GM21737 (cell line): ENCODE results near the gene PDS5A.
"Not testable (repeated sequence)": the region's sequence is repeated elsewhere in the genome, so short reads cannot be mapped to it uniquely, and the experiment has no call there.

ENCODE experiments used
- ATAC-seq: cut with Tn5 transposase; IDR thresholded peaks from one replicate; pipeline ENCODE4 v1.9.1; 2021; ENCODE audit warnings: mild to moderate bottlenecking, moderate library complexity; ENCODE audit not compliant: unreplicated experiment

Gene PDS5A

GRCh38 chr4:39840516-39840915, 137.2 kb downstream of the PDS5A start:
- not testable (repeated sequence) for ATAC-seq

GRCh38 chr4:39840027-39840426, 137.7 kb downstream of the PDS5A start:
- no peak for ATAC-seq

DNA sequence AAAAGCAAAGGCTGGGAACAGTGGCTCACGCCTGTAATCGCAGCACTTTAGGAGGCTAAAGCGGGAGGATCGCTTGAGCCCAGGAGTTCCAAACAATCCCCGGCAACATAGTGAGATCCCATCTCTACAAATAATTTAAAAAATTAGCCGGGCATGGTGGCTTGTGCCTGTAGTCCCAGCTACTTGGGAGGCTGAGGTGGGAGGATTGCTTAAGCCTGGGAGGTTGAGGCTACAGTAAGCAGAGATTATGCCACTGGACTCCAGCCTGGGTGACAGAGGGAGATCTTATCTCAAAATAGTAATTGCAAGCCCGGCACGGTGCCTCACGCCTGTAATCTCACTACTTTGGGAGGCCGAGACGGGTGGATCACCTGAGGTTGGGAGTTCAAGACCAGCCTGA, 139.3 kb downstream of the PDS5A start:
- ATAC-seq = not testable (repeated sequence)

GRCh38 chr4:39834269-39834668, 143.4 kb downstream of the PDS5A start:
- ATAC-seq = no peak

- no peak for ATAC-seq
Measured at GRCh38 chr4:39825741-39826231, 151.9 kb downstream of the PDS5A start.

DNA sequence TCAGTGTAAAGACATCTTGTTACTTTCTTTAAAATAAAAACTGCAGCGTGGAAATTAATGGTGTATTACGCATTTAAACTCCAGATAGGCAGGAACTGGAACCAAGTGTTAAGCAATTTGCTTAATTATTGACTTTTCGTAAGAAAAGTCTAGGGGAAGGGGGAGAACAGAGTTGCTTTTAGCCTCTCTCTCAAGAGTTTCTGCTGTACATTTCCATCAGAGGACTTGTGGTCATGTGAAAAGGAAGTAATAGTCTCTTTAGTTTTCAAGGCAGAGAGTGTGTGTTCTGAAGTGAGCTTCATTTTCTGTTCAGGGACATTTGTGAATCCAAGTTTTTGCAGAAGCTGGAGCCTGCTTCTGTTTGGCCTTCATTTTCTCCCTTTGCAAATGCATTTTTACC, 152.6 kb downstream of the PDS5A start:
- no peak for ATAC-seq

DNA sequence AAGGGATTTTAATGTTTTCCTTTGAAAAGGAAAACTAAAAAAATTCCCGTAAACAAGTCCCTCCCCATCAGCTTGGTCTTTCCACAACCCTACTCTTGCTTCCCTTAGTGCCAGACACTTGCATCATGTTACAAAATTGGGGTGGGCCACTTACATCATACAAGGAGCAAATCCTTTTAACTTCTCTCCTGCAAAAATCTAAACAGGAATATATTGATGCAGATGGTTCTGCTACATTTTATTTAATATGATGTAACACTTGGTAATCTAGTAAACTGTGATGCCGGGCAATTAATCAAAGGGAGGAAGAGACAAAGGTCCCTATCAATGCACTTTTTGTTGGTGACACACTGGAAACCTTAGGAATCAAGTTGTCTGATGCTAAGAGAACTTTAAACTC, 154.5 kb downstream of the PDS5A start:
- no peak for ATAC-seq

- ATAC-seq = no peak
Measured at GRCh38 chr4:39822662-39823061, 155.0 kb downstream of the PDS5A start.

DNA sequence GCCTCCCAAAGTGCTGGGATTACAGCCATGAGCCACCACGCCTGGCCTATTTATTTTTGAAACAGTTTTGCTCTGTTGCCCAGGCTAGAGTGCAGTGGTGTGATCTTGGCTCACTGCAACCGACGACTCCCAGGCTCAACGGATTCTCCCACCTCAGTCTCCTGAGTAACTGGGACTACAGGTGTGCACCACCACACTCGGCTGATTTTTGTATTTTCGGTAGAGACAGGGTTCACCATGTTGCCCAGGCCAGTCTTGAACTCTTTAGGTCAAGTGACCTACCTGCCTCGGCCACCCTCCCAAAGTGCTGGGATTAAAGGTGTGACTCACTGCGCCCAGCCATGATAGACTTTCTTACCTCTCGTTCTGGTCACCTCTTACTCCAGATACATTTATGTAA, 155.8 kb downstream of the PDS5A start:
- ATAC-seq = no peak

DNA sequence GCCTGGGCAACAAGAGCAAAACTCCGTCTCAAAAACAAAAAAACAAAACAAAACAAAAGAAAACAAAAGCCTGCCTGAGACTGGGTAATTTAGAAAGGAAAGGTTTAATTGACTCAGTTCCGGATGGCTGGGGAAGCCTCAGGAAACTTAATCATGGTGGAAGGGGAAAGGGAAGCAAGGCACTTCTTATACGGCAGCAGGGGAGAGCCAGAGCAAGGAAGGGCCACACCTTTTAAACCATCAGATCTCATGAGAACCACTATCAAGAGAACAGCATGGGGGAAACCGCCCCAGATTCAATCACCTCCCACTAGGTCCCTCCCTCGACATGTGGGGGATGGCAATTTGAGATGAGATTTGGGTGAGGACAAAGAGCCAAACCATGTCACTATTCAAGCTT, 157.5 kb downstream of the PDS5A start:
- ATAC-seq = no peak

GRCh38 chr4:39818646-39819045, 159.1 kb downstream of the PDS5A start:
- ATAC-seq = no peak

DNA sequence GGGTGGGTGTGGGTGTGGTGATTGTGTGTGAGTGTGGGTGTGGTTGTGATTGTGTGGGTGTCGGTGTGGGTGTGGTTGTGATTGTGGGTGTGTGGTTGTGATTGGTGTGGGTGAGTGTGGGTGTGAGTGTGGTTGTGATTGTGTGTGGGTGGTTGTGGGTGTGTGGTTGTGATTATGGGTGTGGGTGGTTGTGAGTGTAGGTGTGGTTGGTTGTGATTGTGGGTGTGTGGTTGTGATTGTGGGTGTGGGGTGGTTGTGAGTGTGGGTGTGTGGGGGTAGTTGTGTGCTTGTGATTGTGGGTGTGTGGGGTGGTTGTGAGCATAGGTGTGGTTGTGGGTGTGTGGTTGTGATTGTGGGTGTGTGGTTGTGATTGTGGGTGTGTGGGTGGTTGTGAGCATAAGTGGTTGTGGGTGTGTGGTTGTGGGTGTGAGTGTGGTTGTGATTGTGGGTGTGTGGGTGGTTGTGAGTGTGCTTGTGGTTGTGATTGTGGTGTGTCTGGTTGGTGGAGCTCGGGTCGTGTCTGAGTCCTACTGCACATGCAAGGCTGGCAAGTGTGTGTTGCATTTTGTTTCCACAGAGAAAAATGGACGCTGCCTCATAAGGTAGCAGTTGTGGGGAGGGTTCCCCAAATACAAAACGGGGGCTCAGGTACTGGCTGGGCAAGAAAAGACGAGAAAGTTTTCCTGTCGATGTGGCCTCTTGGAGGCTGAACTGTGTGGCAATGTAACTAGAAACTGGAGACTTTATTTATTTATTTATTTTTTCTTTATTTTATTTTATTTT, 163.1 kb downstream of the PDS5A start:
- ATAC-seq = no peak

GRCh38 chr4:39813761-39814160, 163.9 kb downstream of the PDS5A start:
- ATAC-seq = not testable (repeated sequence)

DNA sequence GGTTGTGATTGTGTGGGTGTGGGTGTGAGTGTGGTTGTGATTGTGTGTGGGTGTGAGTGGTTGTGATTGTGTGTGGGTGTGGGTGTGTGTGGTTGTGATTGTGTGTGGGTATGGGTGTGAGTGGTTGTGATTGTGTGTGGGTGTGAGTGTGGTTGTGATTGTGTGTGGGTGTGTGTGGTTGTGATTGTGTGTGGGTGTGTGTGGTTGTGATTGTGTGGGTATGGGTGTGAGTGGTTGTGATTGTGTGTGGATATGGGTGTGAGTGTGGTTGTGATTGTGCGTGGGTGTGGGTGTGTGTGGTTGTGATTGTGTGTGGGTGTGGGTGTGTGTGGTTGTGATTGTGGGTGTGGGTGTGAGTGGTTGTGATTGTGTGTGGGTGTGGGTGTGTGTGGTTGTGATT, 164.7 kb downstream of the PDS5A start:
- ATAC-seq = not testable (repeated sequence)

DNA sequence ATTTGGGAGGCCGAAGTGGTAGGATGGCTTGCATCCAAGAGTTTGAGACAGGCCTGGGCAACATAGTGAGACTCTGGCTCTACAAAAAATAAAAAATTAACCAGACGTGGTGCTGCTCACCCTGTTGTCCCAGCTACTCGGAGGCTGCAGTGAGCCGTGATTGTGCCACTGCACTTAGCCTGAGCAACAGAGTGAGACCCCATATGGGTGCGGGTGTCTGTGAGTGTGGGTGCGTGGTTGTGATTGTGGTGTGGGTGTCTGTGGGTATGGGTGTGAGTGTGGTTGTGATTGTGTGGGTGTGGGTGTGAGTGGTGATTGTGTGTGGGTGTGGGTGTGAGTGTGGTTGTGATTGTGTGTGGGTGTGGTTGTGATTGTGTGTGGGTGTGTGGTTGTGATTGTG, 165.2 kb downstream of the PDS5A start:
- no peak for ATAC-seq

GRCh38 chr4:39808231-39808749, 169.4 kb downstream of the PDS5A start:
- no peak for ATAC-seq

DNA sequence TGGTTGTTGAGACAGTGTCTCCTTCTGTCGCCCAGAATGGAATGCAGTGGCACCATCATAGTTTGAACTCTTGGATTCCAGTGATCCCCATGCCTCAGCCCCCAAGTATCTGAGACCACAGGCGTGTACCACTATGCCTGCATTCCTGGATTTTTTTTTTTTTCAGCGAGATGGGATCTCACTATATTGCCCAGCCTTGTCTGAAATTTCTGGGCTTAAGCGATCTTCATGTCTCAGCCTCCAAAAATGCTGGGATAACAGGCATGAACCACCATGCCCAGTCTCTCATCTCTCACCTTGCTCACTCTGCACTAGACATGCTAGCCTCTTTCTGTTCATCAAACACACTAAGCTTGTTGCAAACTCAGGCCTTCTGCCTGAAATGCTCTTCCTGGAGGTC, 175.7 kb downstream of the PDS5A start:
- no peak for ATAC-seq

GRCh38 chr4:39792976-39793375, 184.7 kb downstream of the PDS5A start:
- not testable (repeated sequence) for ATAC-seq

- ATAC-seq = no peak
Measured at GRCh38 chr4:39792529-39792928, 185.2 kb downstream of the PDS5A start.

GRCh38 chr4:39792128-39792527, 185.6 kb downstream of the PDS5A start:
- no peak for ATAC-seq

- ATAC-seq = no peak
Measured at GRCh38 chr4:39786838-39787237, 190.9 kb downstream of the PDS5A start.

GRCh38 chr4:39785083-39785482, 192.6 kb downstream of the PDS5A start:
- no peak for ATAC-seq

GRCh38 chr4:39781988-39782387, 195.7 kb downstream of the PDS5A start:
- ATAC-seq = not testable (repeated sequence)
